Loucy (cell line): Measurements from ENCODE around the gene CCDC91.
"Not testable (repeated sequence)": the region's sequence is repeated elsewhere in the genome, so short reads cannot be mapped to it uniquely, and the experiment has no call there.

Source experiments
- H2AFZ ChIP-seq: fragments of 200-600 bp; sonication (generic); 2 replicates; pipeline ENCODE4 v1.6.0; 2016; ENCODE audit warnings: antibody characterized with exemption, mild to moderate bottlenecking, low read length, moderate library complexity
- H3F3A ChIP-seq: fragments of 200-600 bp; 2 replicates; pipeline ENCODE4 v1.6.0; 2016; ENCODE audit warnings: antibody characterized with exemption, low read depth, mild to moderate bottlenecking
- H3K27me3 ChIP-seq: fragments of 200-600 bp; sonication (generic); 2 replicates; pipeline ENCODE4 v1.6.1; 2014; ENCODE audit warnings: low read length, mild to moderate bottlenecking; ENCODE audit not compliant: insufficient read depth, poor library complexity, severe bottlenecking
- H3K36me3 ChIP-seq: fragments of 200-600 bp; sonication (generic); 2 replicates; pipeline ENCODE4 v1.6.1; 2016; ENCODE audit warnings: low read length; ENCODE audit not compliant: insufficient read depth
- H3K4me1 ChIP-seq: fragments of 200-600 bp; sonication (generic); 2 replicates; pipeline ENCODE4 v1.5.1; 2014; ENCODE audit warnings: low read length, mild to moderate bottlenecking; ENCODE audit not compliant: insufficient read depth, poor library complexity, severe bottlenecking
- H3K4me2 ChIP-seq: fragments of 200-600 bp; sonication (generic); 2 replicates; pipeline ENCODE4 v1.6.0; 2014; ENCODE audit warnings: antibody characterized with exemption, low read length, low read depth, mild to moderate bottlenecking; ENCODE audit not compliant: poor library complexity, severe bottlenecking
- H3K4me3 ChIP-seq: fragments of 200-600 bp; sonication (generic); 2 replicates; pipeline ENCODE4 v1.5.1; 2014; ENCODE audit warnings: low read length, mild to moderate bottlenecking, mixed read lengths; ENCODE audit not compliant: poor library complexity, severe bottlenecking
- H3K79me2 ChIP-seq: fragments of 200-600 bp; sonication (generic); 2 replicates; pipeline ENCODE4 v1.6.1; 2014; ENCODE audit warnings: low read length; ENCODE audit not compliant: insufficient read depth
- H3K9ac ChIP-seq: fragments of 200-600 bp; sonication (generic); 2 replicates; pipeline ENCODE4 v1.6.0; 2014; ENCODE audit warnings: mild to moderate bottlenecking, low read depth, low read length, moderate library complexity; ENCODE audit not compliant: poor library complexity, severe bottlenecking
- H3K9me2 ChIP-seq: fragments of 200-600 bp; sonication (generic); replicated peaks from 2 replicates; pipeline ENCODE4 v1.6.1; 2016; ENCODE audit warnings: low read depth, low read length, mixed read lengths
- H3K9me3 ChIP-seq: fragments of 200-600 bp; sonication (generic); 2 replicates; pipeline ENCODE4 v1.6.1; 2014; ENCODE audit warnings: mild to moderate bottlenecking, antibody characterized with exemption, low read length, low read depth; ENCODE audit not compliant: insufficient read depth
- H4K20me1 ChIP-seq: fragments of 200-600 bp; sonication (generic); 2 replicates; pipeline ENCODE4 v1.6.0; 2014; ENCODE audit warnings: antibody characterized with exemption, low read length, mild to moderate bottlenecking; ENCODE audit not compliant: insufficient read depth, poor library complexity, severe bottlenecking
- EZH2phosphoT487 ChIP-seq: fragments of 200-600 bp; IDR thresholded peaks from 2 replicates; pipeline ENCODE4 v1.6.1; 2018; ENCODE audit warnings: antibody characterized with exemption, mild to moderate bottlenecking, moderate library complexity, borderline replicate concordance
- TF ChIP-seq, protein P1 (sequence below): fragments of 200-600 bp; sonication (generic); conservative IDR thresholded peaks from 2 replicates; pipeline ENCODE4 v1.5.1; 2014; ENCODE audit warnings: mild to moderate bottlenecking, antibody characterized with exemption, low read length

The CCDC91 gene

DNA sequence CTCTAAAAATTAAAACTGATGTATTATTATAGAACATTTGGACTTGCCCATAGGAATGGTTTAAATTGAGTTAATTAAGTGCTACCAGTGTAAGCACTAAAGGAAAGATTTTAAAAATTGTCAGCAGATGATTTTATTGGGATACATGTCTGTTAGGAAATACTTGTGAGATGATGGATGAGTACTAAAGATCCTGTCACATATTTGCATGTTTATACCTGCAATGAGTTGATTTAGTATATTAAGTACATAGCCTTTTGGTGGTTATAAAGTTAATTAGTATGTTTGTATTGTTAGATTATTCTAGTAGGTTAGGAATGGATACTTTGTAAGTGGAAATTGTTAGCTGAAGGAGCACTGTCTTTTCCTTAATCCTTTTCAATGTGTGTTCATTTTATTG lies 67.2 kb downstream of the CCDC91 start:
- H3K27me3 ChIP-seq = no peaks in the 10 kb centered on the region
- no peaks in the 10 kb centered on the region for H4K20me1 ChIP-seq
- H3K9me2 ChIP-seq = no peaks in the 10 kb centered on the region
- TF ChIP-seq, protein P1, sequence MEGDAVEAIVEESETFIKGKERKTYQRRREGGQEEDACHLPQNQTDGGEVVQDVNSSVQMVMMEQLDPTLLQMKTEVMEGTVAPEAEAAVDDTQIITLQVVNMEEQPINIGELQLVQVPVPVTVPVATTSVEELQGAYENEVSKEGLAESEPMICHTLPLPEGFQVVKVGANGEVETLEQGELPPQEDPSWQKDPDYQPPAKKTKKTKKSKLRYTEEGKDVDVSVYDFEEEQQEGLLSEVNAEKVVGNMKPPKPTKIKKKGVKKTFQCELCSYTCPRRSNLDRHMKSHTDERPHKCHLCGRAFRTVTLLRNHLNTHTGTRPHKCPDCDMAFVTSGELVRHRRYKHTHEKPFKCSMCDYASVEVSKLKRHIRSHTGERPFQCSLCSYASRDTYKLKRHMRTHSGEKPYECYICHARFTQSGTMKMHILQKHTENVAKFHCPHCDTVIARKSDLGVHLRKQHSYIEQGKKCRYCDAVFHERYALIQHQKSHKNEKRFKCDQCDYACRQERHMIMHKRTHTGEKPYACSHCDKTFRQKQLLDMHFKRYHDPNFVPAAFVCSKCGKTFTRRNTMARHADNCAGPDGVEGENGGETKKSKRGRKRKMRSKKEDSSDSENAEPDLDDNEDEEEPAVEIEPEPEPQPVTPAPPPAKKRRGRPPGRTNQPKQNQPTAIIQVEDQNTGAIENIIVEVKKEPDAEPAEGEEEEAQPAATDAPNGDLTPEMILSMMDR = no peak
- no peak for TF ChIP-seq EZH2phosphoT487
- peaks cover 21% of the 10 kb centered on the region for H3K79me2 ChIP-seq
- no peak overlapping the region for H3K4me3 ChIP-seq
- H3K4me1 ChIP-seq = peaks cover 8% of the 10 kb centered on the region
- no peak overlapping the region for H2AFZ ChIP-seq
- H3F3A ChIP-seq = no peaks in the 10 kb centered on the region
- no peaks in the 10 kb centered on the region for H3K9me3 ChIP-seq
- peaks cover 19% of the 10 kb centered on the region for H3K36me3 ChIP-seq
- no peak overlapping the region for H3K4me2 ChIP-seq
- H3K9ac ChIP-seq = no peak overlapping the region

DNA sequence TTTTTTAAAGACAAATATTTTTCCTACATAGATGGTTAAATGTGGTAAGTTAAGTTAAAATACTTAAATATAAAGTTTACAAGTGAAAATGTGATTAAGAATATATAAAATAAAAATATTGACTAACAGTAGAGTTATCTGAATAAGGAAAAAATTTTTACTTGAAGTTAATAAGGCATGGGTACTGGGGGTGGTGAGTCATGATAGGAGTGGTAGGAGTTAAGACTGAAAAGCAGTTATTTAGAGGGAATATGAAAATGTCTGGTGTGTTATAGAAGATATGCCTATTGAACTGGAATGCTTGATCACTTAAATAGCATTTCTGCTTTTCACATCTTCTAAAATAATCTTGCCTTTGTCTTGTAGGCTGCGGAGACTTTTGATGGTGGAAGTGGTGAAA lies 68.7 kb downstream of the CCDC91 start:
- H2AFZ ChIP-seq = no peak overlapping the region
- 0 out of 2 replicates have a peak, but pooled peaks cover 9% of the 10 kb centered on the region for H3K79me2 ChIP-seq
- no peaks in the 10 kb centered on the region for H4K20me1 ChIP-seq
- H3K36me3 ChIP-seq = peaks cover 19% of the 10 kb centered on the region
- no peaks in the 10 kb centered on the region for H3K4me1 ChIP-seq
- no peaks in the 10 kb centered on the region for H3K9me2 ChIP-seq
- no peak overlapping the region for H3K4me3 ChIP-seq
- H3K9me3 ChIP-seq = no peaks in the 10 kb centered on the region
- no peak for TF ChIP-seq EZH2phosphoT487
- TF ChIP-seq, protein P1 = no peak
- H3K9ac ChIP-seq = no peak overlapping the region
- H3K27me3 ChIP-seq = no peaks in the 10 kb centered on the region
- H3F3A ChIP-seq = no peaks in the 10 kb centered on the region
- H3K4me2 ChIP-seq = no peak overlapping the region

DNA sequence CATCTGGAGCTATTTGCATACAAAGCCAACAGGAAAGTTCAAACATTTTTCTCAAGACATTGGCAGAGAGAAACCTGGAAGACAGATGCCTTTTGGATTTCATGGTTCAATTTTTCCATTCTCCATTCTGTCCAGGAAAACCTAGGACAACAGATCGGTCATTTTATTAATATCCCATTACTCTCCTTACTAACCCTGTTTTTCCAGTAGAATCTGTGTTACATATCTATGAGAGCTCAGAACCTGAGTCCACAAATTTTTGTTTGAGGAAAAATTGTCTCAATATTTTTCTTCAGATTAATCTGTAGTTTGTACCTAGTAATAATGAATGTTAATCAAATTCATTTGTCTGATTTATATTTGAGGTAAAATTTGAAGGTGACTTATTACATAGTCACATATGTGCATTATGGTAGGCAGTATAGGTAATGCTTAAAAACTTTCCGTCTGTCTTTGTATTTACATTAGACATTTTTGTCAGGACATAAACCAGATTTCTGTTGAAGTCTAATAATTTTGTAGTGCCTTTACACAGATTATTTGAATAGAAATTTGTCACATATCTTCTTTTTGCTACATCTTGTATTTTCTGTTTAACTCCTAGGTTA lies 75.3 kb downstream of the CCDC91 start:
- H3K27me3 ChIP-seq = no peaks in the 10 kb centered on the region
- no peak overlapping the region for H3K4me3 ChIP-seq
- H3K9me3 ChIP-seq = no peaks in the 10 kb centered on the region
- no peaks in the 10 kb centered on the region for H3K4me1 ChIP-seq
- TF ChIP-seq EZH2phosphoT487 = no peak
- TF ChIP-seq, protein P1 = no peak
- H3K4me2 ChIP-seq = no peak overlapping the region
- H4K20me1 ChIP-seq = no peaks in the 10 kb centered on the region
- no peak overlapping the region for H3K9ac ChIP-seq
- H3K9me2 ChIP-seq = no peaks in the 10 kb centered on the region
- H3F3A ChIP-seq = no peaks in the 10 kb centered on the region
- peaks cover 12% of the 10 kb centered on the region for H3K36me3 ChIP-seq
- no peaks in the 10 kb centered on the region for H3K79me2 ChIP-seq
- H2AFZ ChIP-seq = no peak overlapping the region

DNA sequence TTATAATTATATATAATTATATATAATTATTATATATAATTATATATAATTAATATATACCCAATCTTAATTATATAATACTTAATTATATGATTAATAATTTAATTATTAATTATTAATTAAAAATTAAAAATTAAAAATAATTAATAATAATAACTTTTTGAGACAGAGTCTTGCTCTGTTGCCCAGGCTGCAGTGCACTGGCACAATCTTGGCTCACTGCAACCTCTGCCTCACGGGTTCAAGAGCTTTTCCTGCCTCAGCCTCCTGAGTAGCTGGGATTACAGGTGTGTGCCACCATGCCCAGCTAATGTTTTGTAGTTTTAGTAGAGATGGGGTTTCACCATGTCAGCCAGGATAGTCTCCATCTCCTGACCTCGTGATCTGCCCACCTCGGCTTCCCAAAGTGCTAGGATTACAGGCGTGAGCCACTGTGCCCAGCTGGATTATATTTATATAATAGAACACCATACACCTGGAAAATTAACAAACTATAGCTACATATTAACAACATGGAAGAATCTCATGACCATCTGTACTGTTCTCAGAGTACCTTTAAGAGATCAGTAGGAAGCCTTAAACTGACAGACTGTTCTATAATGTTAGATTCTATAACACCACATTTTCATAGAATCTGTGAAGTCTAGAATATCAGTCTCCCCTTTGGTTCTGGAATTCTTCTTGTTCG lies 77.8 kb downstream of the CCDC91 start:
- not testable (repeated sequence) for H3K79me2 ChIP-seq, H3K4me3 ChIP-seq, H3K4me2 ChIP-seq, H2AFZ ChIP-seq, H3K27me3 ChIP-seq, H3K4me1 ChIP-seq, H4K20me1 ChIP-seq, H3K36me3 ChIP-seq, H3K9me3 ChIP-seq, H3K9me2 ChIP-seq, H3F3A ChIP-seq, H3K9ac ChIP-seq
